KMS-11 (cell line): Measurements from ENCODE around the gene KCNQ1OT1.

Experiments
- H2AFZ ChIP-seq: fragments of 200-600 bp; sonication (generic); 2 replicates; pipeline ENCODE4 v1.6.1; 2016; ENCODE audit warnings: antibody characterized with exemption, mixed run types, low read depth
- H3K27ac ChIP-seq: fragments of 200-600 bp; sonication (generic); 2 replicates; pipeline ENCODE4 v1.6.1; 2016; ENCODE audit warnings: mild to moderate bottlenecking, mixed run types
- H3K27me3 ChIP-seq: fragments of 200-600 bp; sonication (generic); 2 replicates; pipeline ENCODE4 v1.6.1; 2017; ENCODE audit warnings: mild to moderate bottlenecking, low read depth, mixed run types, moderate library complexity; ENCODE audit not compliant: insufficient read depth
- H3K36me3 ChIP-seq: fragments of 200-600 bp; sonication (generic); 2 replicates; pipeline ENCODE4 v1.6.1; 2017; ENCODE audit warnings: mild to moderate bottlenecking, mixed run types; ENCODE audit not compliant: insufficient read depth
- H3K4me1 ChIP-seq: fragments of 200-600 bp; sonication (generic); 2 replicates; pipeline ENCODE4 v1.6.1; 2016; ENCODE audit warnings: mild to moderate bottlenecking, low read depth, mixed run types; ENCODE audit not compliant: poor library complexity, severe bottlenecking
- H3K4me2 ChIP-seq: fragments of 200-600 bp; sonication (generic); 2 replicates; pipeline ENCODE4 v1.7.0; 2016; ENCODE audit warnings: mild to moderate bottlenecking, mixed run types
- H3K4me3 ChIP-seq: fragments of 200-600 bp; sonication (generic); IDR thresholded peaks from 2 replicates; pipeline ENCODE4 v1.6.1; 2017; ENCODE audit warnings: low read depth, low read length, mixed read lengths; ENCODE audit not compliant: insufficient read depth
- H3K79me2 ChIP-seq: fragments of 200-600 bp; sonication (generic); 2 replicates; pipeline ENCODE4 v1.6.1; 2016; ENCODE audit warnings: low read depth, mixed run types; ENCODE audit not compliant: insufficient read depth
- H3K9ac ChIP-seq: fragments of 200-600 bp; sonication (generic); 2 replicates; pipeline ENCODE4 v1.6.1; 2016; ENCODE audit warnings: mild to moderate bottlenecking, mixed run types
- H4K20me1 ChIP-seq: fragments of 200-600 bp; sonication (generic); 2 replicates; pipeline ENCODE4 v1.6.1; 2016; ENCODE audit warnings: mild to moderate bottlenecking, mixed run types; ENCODE audit not compliant: insufficient read depth
- CTCF ChIP-seq: fragments of 200-600 bp; sonication (generic); conservative IDR thresholded peaks from 2 replicates; pipeline ENCODE4 v1.6.1; 2017; ENCODE audit warnings: low read depth, mild to moderate bottlenecking, antibody characterized with exemption, low read length, moderate library complexity, mixed read lengths

Gene KCNQ1OT1

GRCh38 chr11:2742611-2743426, 43.0 kb upstream of the KCNQ1OT1 start:
- H3K4me1 ChIP-seq = no peaks in the 10 kb centered on the region
- TF ChIP-seq CTCF = no peak
- no peak overlapping the region for H3K27ac ChIP-seq
- no peaks in the 10 kb centered on the region for H3K36me3 ChIP-seq
- no peak overlapping the region for H3K4me2 ChIP-seq
- no peaks in the 10 kb centered on the region for H3K79me2 ChIP-seq
- no peaks in the 10 kb centered on the region for H3K27me3 ChIP-seq
- no peak overlapping the region for H3K9ac ChIP-seq
- H3K4me3 ChIP-seq = no peak overlapping the region
- H2AFZ ChIP-seq = no peak overlapping the region
- H4K20me1 ChIP-seq = no peaks in the 10 kb centered on the region

GRCh38 chr11:2742201-2742600, 42.4 kb upstream of the KCNQ1OT1 start:
- H3K27me3 ChIP-seq = no peaks in the 10 kb centered on the region
- no peaks in the 10 kb centered on the region for H3K4me1 ChIP-seq
- no peak overlapping the region for H3K27ac ChIP-seq
- no peak for TF ChIP-seq CTCF
- H3K79me2 ChIP-seq = no peaks in the 10 kb centered on the region
- no peak overlapping the region for H3K4me2 ChIP-seq
- H4K20me1 ChIP-seq = no peaks in the 10 kb centered on the region
- no peaks in the 10 kb centered on the region for H3K36me3 ChIP-seq
- H3K4me3 ChIP-seq = no peak overlapping the region
- H2AFZ ChIP-seq = no peak overlapping the region
- H3K9ac ChIP-seq = no peak overlapping the region

GRCh38 chr11:2741377-2742131, 41.8 kb upstream of the KCNQ1OT1 start:
- H4K20me1 ChIP-seq = no peaks in the 10 kb centered on the region
- H2AFZ ChIP-seq = no peak overlapping the region
- H3K4me3 ChIP-seq = no peak overlapping the region
- no peaks in the 10 kb centered on the region for H3K36me3 ChIP-seq
- no peaks in the 10 kb centered on the region for H3K79me2 ChIP-seq
- no peak overlapping the region for H3K9ac ChIP-seq
- no peaks in the 10 kb centered on the region for H3K27me3 ChIP-seq
- no peaks in the 10 kb centered on the region for H3K4me1 ChIP-seq
- no peak for TF ChIP-seq CTCF
- H3K4me2 ChIP-seq = no peak overlapping the region
- no peak overlapping the region for H3K27ac ChIP-seq

- no peaks in the 10 kb centered on the region for H3K4me1 ChIP-seq
- no peak overlapping the region for H3K4me3 ChIP-seq
- H3K27me3 ChIP-seq = no peaks in the 10 kb centered on the region
- H3K9ac ChIP-seq = no peak overlapping the region
- no peaks in the 10 kb centered on the region for H3K79me2 ChIP-seq
- no peaks in the 10 kb centered on the region for H3K36me3 ChIP-seq
- no peak overlapping the region for H2AFZ ChIP-seq
- H4K20me1 ChIP-seq = no peaks in the 10 kb centered on the region
- TF ChIP-seq CTCF = no peak
- H3K27ac ChIP-seq = no peak overlapping the region
- H3K4me2 ChIP-seq = no peak overlapping the region
These were observed 41.2 kb upstream of the KCNQ1OT1 start for GRCh38 chr11:2741006-2741376.
